Smooth muscle cell (in vitro differentiated cells): Measurements from ENCODE around the gene TMEM125. TPM values are rescaled to one million over a fixed set of nuclear protein-coding genes. Genes with fewer than 3 reads are reported as not detected.

ENCODE experiments used
- DNase-seq: peaks from one replicate; lab custom pipeline; 2025; ENCODE audit not compliant: unreplicated experiment; lab: John Stamatoyannopoulos, UW
- H2AFZ ChIP-seq: fragments of 200-600 bp; sonication (generic); 2 replicates; pipeline ENCODE4 v1.6.0; 2016; ENCODE audit warnings: antibody characterized with exemption, low read depth, mild to moderate bottlenecking
- H3F3A ChIP-seq: fragments of 200-600 bp; sonication (generic); 2 replicates; pipeline ENCODE4 v1.6.0; 2017; ENCODE audit warnings: antibody characterized with exemption, low read depth
- H3K27ac ChIP-seq: fragments of 200-600 bp; sonication (generic); 2 replicates; pipeline ENCODE4 v1.5.1; 2016; ENCODE audit warnings: low read depth, mild to moderate bottlenecking
- H3K27me3 ChIP-seq: fragments of 200-600 bp; sonication (generic); 2 replicates; pipeline ENCODE4 v1.6.1; 2016; ENCODE audit warnings: low read depth, mild to moderate bottlenecking
- H3K36me3 ChIP-seq: fragments of 200-600 bp; sonication (generic); 2 replicates; pipeline ENCODE4 v1.5.1; 2016; ENCODE audit warnings: low read depth
- H3K4me1 ChIP-seq: fragments of 200-600 bp; sonication (generic); 2 replicates; pipeline ENCODE4 v1.5.1; 2016; ENCODE audit warnings: low read depth
- H3K4me2 ChIP-seq: fragments of 200-600 bp; sonication (generic); 2 replicates; pipeline ENCODE4 v1.6.0; 2016; ENCODE audit warnings: mild to moderate bottlenecking
- H3K4me3 ChIP-seq: fragments of 200-600 bp; sonication (generic); 2 replicates; pipeline ENCODE4 v1.5.1; 2016; ENCODE audit warnings: mild to moderate bottlenecking
- H3K79me2 ChIP-seq: fragments of 200-600 bp; sonication (generic); 2 replicates; pipeline ENCODE4 v1.6.0; 2016; ENCODE audit warnings: low read depth, mild to moderate bottlenecking
- H3K9ac ChIP-seq: fragments of 200-600 bp; sonication (generic); 2 replicates; pipeline ENCODE4 v1.6.0; 2016; ENCODE audit warnings: low read depth
- H3K9me3 ChIP-seq: fragments of 200-600 bp; sonication (generic); replicated peaks from 2 replicates; pipeline ENCODE4 v1.5.1; 2016; ENCODE audit warnings: low read depth
- H4K20me1 ChIP-seq: fragments of 200-600 bp; sonication (generic); 2 replicates; pipeline ENCODE4 v1.6.0; 2016; ENCODE audit warnings: low read depth
- WGBS: methylation state at CpG from one replicate; pipeline ENCODE4 v1.1.7; 2016; ENCODE audit warnings: low lambda C conversion rate; 5-methylcytosine and 5-hydroxymethylcytosine counted together
- polyA plus RNA-seq: library from polyadenylated mRNA; unstranded; fragments of >200 nt; fragmentation: Nextera tagmentation; extraction: Ambion mirVana; gene quantifications from 2 replicates; pipeline ENCODE4 v1.2.1, GENCODE V29; 2016
- total RNA-seq: library from RNA; depleted of rRNA; stranded (reverse); fragments of >200 nt; gene quantifications from 2 replicates; pipeline ENCODE4 v1.2.3, GENCODE V29; 2014
- TF ChIP-seq, protein P1 (sequence below): fragments of 200-600 bp; sonication (generic); IDR thresholded peaks from 2 replicates; pipeline ENCODE4 v1.5.1; 2017; ENCODE audit warnings: borderline replicate concordance, mild to moderate bottlenecking, antibody characterized with exemption; ENCODE audit not compliant: insufficient read depth, poor library complexity, severe bottlenecking

The TMEM125 gene
- total and polyA plus RNA-seq, 2 experiments from 2014 or later: 1.4 to 4.2 TPM

DNA sequence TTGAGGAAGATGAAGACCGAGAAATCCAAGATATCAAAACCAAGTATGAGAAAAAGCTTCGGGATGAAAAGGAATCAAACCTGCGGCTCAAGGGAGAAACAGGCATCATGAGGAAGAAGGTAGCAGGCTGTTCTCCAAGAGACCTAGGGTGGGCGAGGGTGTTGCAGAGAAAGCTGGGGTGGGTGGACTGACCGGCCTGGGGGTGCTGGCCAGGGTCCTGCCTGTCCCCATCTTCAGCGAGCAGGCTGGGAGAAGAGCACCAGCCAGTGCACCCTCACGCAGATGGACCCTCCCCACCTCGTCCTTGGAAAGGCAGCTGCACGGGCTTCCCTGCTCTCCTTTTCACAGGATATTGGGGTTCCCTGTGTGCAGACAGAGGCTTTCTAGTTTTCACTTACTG is 46.9 kb upstream of the TMEM125 start:
- no peaks in the 10 kb centered on the region for H4K20me1 ChIP-seq
- no peaks in the 10 kb centered on the region for H3K9me3 ChIP-seq
- no peaks in the 10 kb centered on the region for H3K36me3 ChIP-seq
- TF ChIP-seq, protein P1, sequence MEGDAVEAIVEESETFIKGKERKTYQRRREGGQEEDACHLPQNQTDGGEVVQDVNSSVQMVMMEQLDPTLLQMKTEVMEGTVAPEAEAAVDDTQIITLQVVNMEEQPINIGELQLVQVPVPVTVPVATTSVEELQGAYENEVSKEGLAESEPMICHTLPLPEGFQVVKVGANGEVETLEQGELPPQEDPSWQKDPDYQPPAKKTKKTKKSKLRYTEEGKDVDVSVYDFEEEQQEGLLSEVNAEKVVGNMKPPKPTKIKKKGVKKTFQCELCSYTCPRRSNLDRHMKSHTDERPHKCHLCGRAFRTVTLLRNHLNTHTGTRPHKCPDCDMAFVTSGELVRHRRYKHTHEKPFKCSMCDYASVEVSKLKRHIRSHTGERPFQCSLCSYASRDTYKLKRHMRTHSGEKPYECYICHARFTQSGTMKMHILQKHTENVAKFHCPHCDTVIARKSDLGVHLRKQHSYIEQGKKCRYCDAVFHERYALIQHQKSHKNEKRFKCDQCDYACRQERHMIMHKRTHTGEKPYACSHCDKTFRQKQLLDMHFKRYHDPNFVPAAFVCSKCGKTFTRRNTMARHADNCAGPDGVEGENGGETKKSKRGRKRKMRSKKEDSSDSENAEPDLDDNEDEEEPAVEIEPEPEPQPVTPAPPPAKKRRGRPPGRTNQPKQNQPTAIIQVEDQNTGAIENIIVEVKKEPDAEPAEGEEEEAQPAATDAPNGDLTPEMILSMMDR: no peak
- no peak overlapping the region for H3K9ac ChIP-seq
- H3K27ac ChIP-seq: no peak overlapping the region
- DNase-seq: no peak
- 93% methylated on average over 9 of the region's 9 CpGs for WGBS
- H2AFZ ChIP-seq: no peak overlapping the region
- no peaks in the 10 kb centered on the region for H3F3A ChIP-seq
- H3K4me2 ChIP-seq: no peak overlapping the region
- no peaks in the 10 kb centered on the region for H3K79me2 ChIP-seq
- no peaks in the 10 kb centered on the region for H3K4me1 ChIP-seq
- no peak overlapping the region for H3K4me3 ChIP-seq
- H3K27me3 ChIP-seq: no peaks in the 10 kb centered on the region

DNA sequence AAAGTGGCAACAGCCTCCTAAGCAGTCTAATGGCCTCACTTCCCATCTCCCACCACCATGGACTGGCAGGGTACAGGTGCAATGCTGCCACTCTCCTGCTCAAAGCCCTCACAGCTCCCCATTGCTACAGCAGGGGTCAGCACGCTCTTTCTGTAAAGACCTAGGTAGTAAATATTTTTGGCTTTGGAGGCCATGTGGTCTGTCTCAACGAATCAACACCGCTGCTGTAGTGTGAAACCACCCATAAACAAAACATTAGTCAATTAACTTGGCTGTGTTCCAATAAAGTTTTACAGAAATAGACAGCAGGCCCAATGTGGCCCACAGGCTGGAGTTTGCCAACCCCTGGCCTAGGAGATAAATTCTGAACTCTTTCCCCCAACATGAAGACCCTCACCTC is 44.6 kb upstream of the TMEM125 start:
- H3K4me2 ChIP-seq: no peak overlapping the region
- H4K20me1 ChIP-seq: no peaks in the 10 kb centered on the region
- H3K9ac ChIP-seq: no peak overlapping the region
- no peaks in the 10 kb centered on the region for H3K9me3 ChIP-seq
- no peaks in the 10 kb centered on the region for H3K36me3 ChIP-seq
- no peak overlapping the region for H2AFZ ChIP-seq
- H3F3A ChIP-seq: no peaks in the 10 kb centered on the region
- TF ChIP-seq, protein P1: no peak
- H3K4me3 ChIP-seq: no peak overlapping the region
- 31% methylated on average over 3 of the region's 3 CpGs for WGBS
- H3K4me1 ChIP-seq: peaks cover 2% of the 10 kb centered on the region
- no peaks in the 10 kb centered on the region for H3K27me3 ChIP-seq
- H3K27ac ChIP-seq: no peak overlapping the region
- H3K79me2 ChIP-seq: no peaks in the 10 kb centered on the region
- no peak for DNase-seq

DNA sequence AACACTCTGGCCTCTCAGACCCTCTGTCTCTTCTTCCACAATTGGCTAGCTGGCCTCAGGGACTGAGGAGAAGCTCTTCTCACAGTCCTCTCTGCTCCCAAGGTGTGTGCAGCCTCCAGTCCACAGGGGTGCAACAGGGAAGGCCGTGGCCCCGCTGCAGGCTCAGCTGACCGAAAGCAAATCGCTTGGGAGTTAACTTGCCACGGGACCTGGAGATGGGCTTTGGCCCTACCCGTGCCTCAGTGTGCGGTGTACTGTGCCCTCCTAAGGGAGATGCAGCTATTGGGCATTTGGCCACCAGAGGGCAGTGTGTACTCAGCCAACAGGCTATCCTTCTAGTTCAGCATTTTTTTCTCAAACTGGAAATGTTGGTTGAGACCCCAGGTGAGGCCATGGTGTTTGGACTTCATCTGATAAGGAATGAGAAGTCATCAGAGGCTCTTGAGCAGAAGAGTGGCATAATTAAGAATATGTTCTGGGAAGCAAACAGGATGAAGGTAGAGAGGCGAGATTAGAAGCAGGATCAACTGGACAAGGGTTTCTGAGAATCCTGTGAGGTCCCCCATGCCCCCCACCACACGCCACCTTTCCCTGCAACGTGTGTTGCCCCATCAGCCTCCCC is 42.5 kb upstream of the TMEM125 start:
- no peak overlapping the region for H2AFZ ChIP-seq
- peak; percentile 49 for DNase-seq
- H4K20me1 ChIP-seq: no peaks in the 10 kb centered on the region
- 21% methylated on average over 10 of the region's 10 CpGs for WGBS
- H3K4me2 ChIP-seq: no peak overlapping the region
- no peaks in the 10 kb centered on the region for H3K9me3 ChIP-seq
- no peak overlapping the region for H3K27ac ChIP-seq
- H3K4me1 ChIP-seq: peaks cover 8% of the 10 kb centered on the region
- H3K79me2 ChIP-seq: no peaks in the 10 kb centered on the region
- no peak overlapping the region for H3K4me3 ChIP-seq
- no peak overlapping the region for H3K9ac ChIP-seq
- TF ChIP-seq, protein P1: peak; percentile 95
- no peaks in the 10 kb centered on the region for H3K27me3 ChIP-seq
- H3K36me3 ChIP-seq: no peaks in the 10 kb centered on the region
- no peaks in the 10 kb centered on the region for H3F3A ChIP-seq
